GM12892 (cell line): ENCODE results near the gene MYO1C.

Source experiments
- POLR2A ChIP-seq: IDR thresholded peaks from 2 replicates; pipeline ENCODE4 v1.6.1; 2011; ENCODE audit warnings: low read depth, low read length, control low read depth
- POLR2AphosphoS5 ChIP-seq: IDR thresholded peaks from 2 replicates; pipeline ENCODE4 v1.6.1; 2011; ENCODE audit warnings: low read depth, low read length, control low read depth
- TAF1 ChIP-seq: IDR thresholded peaks from 2 replicates; pipeline ENCODE4 v1.6.1; 2011; ENCODE audit warnings: low read depth, mild to moderate bottlenecking, control low read depth, low read length, borderline replicate concordance

GRCh38 chr17:1484060-1484535 lies 8.4 kb downstream of the MYO1C start:
- no peak for TF ChIP-seq POLR2A
- TF ChIP-seq TAF1 = no peak
- TF ChIP-seq POLR2AphosphoS5 = no peak
